ENCODE measurements around the gene OR2M3.

Gene OR2M3, protein sequence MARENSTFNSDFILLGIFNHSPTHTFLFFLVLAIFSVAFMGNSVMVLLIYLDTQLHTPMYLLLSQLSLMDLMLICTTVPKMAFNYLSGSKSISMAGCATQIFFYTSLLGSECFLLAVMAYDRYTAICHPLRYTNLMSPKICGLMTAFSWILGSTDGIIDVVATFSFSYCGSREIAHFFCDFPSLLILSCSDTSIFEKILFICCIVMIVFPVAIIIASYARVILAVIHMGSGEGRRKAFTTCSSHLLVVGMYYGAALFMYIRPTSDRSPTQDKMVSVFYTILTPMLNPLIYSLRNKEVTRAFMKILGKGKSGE

DNA sequence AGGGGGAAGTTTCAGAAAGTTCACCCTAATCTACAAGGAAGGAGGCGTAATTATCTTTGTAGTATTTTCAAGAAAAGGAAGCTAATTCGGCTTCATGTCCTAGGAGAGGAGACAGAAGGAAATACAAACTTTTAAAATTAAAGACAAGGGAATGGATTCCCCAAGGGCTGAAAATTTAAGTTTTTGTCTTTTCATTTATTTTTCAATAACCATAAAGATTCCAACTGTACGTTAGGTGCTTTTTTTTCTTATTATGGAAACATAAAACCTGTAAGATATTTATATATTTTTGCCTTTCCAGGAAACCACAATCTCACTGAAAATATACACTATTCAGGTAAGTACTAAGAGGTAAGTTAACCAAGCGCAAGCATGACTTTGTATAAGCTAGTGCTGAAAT, at the start of gene OR2M3:
TSS of gene OR2M3 (plus strand) at position 301 of the 400 bp plus-strand sequence. CDS start 5,803 bp downstream, outside the sequence.
- TF ChIP-seq, protein P1, sequence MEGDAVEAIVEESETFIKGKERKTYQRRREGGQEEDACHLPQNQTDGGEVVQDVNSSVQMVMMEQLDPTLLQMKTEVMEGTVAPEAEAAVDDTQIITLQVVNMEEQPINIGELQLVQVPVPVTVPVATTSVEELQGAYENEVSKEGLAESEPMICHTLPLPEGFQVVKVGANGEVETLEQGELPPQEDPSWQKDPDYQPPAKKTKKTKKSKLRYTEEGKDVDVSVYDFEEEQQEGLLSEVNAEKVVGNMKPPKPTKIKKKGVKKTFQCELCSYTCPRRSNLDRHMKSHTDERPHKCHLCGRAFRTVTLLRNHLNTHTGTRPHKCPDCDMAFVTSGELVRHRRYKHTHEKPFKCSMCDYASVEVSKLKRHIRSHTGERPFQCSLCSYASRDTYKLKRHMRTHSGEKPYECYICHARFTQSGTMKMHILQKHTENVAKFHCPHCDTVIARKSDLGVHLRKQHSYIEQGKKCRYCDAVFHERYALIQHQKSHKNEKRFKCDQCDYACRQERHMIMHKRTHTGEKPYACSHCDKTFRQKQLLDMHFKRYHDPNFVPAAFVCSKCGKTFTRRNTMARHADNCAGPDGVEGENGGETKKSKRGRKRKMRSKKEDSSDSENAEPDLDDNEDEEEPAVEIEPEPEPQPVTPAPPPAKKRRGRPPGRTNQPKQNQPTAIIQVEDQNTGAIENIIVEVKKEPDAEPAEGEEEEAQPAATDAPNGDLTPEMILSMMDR (conservative IDR thresholded peaks at IDR 0.05), result no peak
- no peak within 1 kb of the TSS for H3K27ac ChIP-seq

DNA sequence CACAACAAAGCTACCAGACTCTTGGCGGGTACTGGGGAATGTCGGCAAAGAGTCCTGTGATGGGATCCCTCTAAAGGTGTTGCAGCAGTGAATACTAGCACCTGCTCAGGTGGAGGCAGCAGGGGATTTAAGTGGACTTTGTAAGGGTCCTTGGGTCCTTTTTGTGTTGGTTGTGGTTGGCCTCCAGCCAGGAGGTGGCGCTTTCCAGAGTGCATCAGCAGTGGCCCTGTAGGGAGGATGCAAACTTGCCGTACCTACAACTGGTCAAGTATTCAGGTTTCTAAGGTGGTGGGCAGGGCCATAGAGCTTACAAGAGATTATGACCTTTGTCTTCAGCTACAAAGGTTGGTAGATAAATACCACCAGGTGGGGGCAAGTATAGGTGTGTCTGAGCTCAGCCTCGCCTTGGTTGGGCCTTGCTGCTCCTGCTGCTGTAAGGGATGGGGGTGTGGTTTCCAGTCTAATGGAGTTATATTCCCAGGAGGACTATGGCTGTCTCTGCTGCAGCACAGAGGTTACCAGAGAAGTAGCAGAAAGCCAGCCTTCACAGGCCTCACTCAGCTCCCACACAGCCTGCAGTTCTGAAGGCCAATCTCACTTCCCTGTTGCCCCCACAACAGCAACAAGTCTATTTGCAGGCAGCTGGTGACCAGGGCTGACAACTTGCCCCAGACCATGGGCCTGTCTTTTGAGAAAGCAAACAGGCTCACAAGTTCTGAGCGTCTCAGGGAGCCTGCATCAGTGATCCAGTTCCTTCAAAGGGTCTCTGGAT, 44.8 kb upstream of the OR2M3 start:
- TF ChIP-seq, protein P1 (conservative IDR thresholded peaks at IDR 0.05), result no peak
- H3K27ac ChIP-seq, result no peak overlapping the region

DNA sequence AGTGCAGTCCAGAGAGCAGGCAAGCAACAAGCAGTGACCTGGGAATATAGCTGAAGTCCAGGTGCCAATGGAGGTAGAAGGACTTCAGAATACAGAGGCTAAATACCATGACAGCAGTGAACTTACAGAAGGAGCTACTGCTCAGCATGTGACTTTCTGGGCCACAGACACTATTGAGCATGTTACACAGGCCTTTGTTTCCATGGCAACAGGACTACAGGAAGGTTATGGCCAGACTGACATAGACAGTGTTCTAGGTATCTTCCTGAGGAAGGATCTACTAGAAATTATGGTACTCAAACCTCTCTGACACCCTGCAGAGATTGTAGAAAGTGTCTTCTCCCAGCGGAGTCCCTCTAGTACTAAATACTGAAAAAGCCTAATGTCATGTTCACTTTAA, 41.1 kb upstream of the OR2M3 start:
- TF ChIP-seq, protein P1 (conservative IDR thresholded peaks at IDR 0.05), result no peak
- H3K27ac ChIP-seq, result no peak overlapping the region

DNA sequence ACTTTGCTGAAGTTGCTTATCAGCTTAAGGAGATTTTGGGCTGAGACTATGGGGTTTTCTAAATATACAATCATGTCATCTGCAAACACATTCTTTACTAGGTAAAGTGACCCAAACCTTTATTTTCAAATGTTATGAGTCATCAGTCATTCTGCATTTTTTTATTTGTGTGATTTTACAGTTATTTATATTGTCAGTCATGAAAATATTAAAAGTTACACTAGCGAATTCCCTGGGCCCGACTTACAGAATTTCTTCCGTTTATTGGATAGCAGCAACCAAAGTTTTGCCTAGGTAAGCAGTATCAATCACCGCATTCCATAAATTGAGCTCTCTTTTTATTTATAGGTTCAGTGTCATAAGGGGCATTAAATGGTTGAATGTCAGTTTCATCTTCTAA, 38.3 kb upstream of the OR2M3 start:
- TF ChIP-seq, protein P1 (conservative IDR thresholded peaks at IDR 0.05), result no peak
- no peak overlapping the region for H3K27ac ChIP-seq

DNA sequence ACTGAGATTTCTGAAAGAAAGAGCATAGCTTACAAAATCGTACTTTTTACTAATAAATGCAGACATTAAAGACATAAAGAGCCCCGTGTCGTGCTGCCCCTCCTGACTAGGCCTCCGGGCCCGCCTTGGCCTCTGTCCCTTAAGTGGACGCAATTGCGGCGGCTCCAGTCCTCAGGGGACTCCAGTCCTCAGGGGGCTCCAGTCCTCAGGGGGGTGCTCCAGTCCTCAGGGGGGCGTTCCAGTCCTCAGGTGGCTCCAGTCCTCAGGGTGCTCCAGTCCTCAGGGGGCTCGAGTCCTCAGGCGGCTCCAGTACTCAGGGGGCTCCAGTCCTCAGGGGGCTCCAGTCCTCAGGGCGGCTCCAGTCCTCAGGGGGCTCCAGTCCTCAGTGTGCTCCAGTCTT, 33.0 kb upstream of the OR2M3 start:
- TF ChIP-seq, protein P1 (conservative IDR thresholded peaks at IDR 0.05), result no peak

DNA sequence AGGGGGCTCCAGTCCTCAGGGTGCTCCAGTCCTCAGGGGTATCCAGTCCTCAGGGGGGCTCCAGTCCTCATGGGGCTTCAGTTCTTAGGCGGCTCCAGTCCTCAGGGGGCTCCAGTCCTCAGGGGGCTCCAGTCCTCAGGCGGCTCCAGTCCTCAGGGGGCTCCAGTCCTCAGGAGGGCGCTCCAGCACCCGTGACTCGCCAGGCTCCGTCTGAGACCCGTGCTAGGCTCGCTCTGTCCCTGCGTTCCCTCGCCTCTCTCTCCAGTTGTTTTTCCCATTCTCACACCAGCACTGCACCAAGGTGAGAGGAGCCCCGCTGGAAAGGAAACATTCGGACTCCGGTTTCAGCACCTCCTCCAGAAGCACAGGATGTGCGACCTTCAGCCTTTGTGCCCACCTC, 31.9 kb upstream of the OR2M3 start:
- no peak overlapping the region for H3K27ac ChIP-seq
- TF ChIP-seq, protein P1 (conservative IDR thresholded peaks at IDR 0.05), result no peak

More for the DNA sequence above, 33.0 kb upstream of the OR2M3 start:
- H3K27ac ChIP-seq, result no peak overlapping the region

DNA sequence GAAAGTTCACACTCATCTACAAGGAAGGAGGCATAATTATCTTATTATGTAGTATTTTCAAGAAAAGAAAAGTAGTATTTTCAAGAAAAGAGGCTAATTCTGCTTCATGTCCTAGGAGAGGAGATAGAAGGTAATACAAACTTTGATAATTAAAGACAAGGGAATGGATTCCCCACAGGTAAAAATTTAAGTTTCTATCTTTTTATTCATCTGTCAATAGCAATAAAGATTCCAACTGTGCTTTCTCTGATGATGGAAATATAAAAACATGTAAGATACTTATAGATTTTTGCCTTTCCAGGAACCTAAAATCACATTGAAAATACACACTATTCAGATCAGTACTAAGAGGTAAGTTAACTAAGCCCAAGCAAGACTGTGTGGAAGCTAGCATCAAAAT, 22.5 kb upstream of the OR2M3 start, which contains the start of gene OR2M2:
TSS of gene OR2M2 (plus strand) at position 301 of the 400 bp plus-strand sequence. CDS start 5,165 bp downstream, outside the sequence.
- no peak within 1 kb of the TSS for H3K27ac ChIP-seq
- TF ChIP-seq, protein P1 (conservative IDR thresholded peaks at IDR 0.05), result no peak
